Measurements from ENCODE around the gene TMEM150C. TPM values are rescaled to one million over a fixed set of nuclear protein-coding genes. Genes with fewer than 3 reads are reported as not detected.

TMEM150C gene
- total and polyA plus RNA-seq, 2 of the 8 experiments (the other 6 are each of a cell fraction or from before 2014, with no cell fraction given): 1.5 to 1.7 TPM

GRCh38 chr4:82579932-82580331 is 18.1 kb upstream of the TMEM150C start:
- Histone ChIP-seq H3K9ac (replicated peaks in 1 of 4; ENCODE audit: extremely low read depth in 1 of 4, low read depth in 3 of 4, low read length in 3 of 4) (no peak overlapping the region), H3K79me2 (ENCODE audit: control insufficient read depth in 1 of 2, insufficient read depth in 2 of 2, low read length in 2 of 2) (no peaks in the 10 kb centered on the region), H2BK5ac (ENCODE audit: low read depth, low read length) (no peak overlapping the region), H2AK5ac (ENCODE audit: low read depth, low read length) (no peak overlapping the region), H4K20me1 (replicated peaks in 1 of 2; ENCODE audit: control insufficient read depth in 1 of 2, insufficient read depth in 2 of 2, low read length in 2 of 2) (no peaks in the 10 kb centered on the region), H3K4ac (replicated peaks; ENCODE audit: insufficient read length, low read depth, low read length) (no peak overlapping the region), H4K8ac (ENCODE audit: extremely low read depth, insufficient read depth, low read length) (no peak overlapping the region), H4K91ac (replicated peaks; ENCODE audit: insufficient read length, low read length) (no peak overlapping the region), H3K4me2 (ENCODE audit: insufficient read depth in 1 of 2, low read depth in 2 of 2, low read length in 2 of 2) (no peak overlapping the region), H2BK120ac (replicated peaks; ENCODE audit: low read depth, low read length) (no peak overlapping the region), H2BK20ac (ENCODE audit: low read length) (no peak overlapping the region), H2BK12ac (ENCODE audit: low read depth, low read length) (no peak overlapping the region), H3K9me3 (ENCODE audit: insufficient read depth in 2 of 2, low read depth in 1 of 2, low read length in 1 of 2) (no peaks in the 10 kb centered on the region), H2BK15ac (ENCODE audit: low read length) (no peak overlapping the region), H3K79me1 (ENCODE audit: low read depth, low read length) (no peaks in the 10 kb centered on the region), H3K27ac (ENCODE audit: low read depth, low read length) (no peak overlapping the region), H3K36me3 (ENCODE audit: control insufficient read depth in 2 of 4, insufficient read depth in 4 of 4, low read length in 3 of 4) (no peaks in the 10 kb centered on the region), H3K4me3 (ENCODE audit: extremely low read depth in 1 of 4, insufficient read depth in 2 of 4, low read depth in 3 of 4, low read length in 4 of 4) (no peak overlapping the region), H3K56ac (replicated peaks; ENCODE audit: insufficient read length, low read depth, low read length) (no peak overlapping the region), H3K4me1 (replicated peaks in 1 of 4; ENCODE audit: control insufficient read depth in 3 of 4, insufficient read depth in 4 of 4, low read length in 3 of 4) (peaks cover 0 to 8% (median 2%) of the 10 kb centered on the region in 4 experiments; a peak in 5 of 7 replicates), H3K18ac (ENCODE audit: extremely low read depth, low read length) (no peak overlapping the region), H2AFZ (ENCODE audit: low read length) (no peak overlapping the region), H4K5ac (ENCODE audit: insufficient read length, low read depth, low read length) (no peak overlapping the region), H3K23me2 (ENCODE audit: low read depth, low read length) (no peaks in the 10 kb centered on the region), H3K14ac (ENCODE audit: insufficient read length) (no peak overlapping the region), H3K27me3 (replicated peaks in 1 of 4; ENCODE audit: control insufficient read depth in 3 of 4, extremely low read depth in 1 of 4, insufficient read depth in 3 of 4, low read length in 3 of 4) (no peaks in the 10 kb centered on the region), H3K23ac (ENCODE audit: insufficient read length) (no peak overlapping the region)
- 78% methylated on average over 5 of the region's 5 CpGs; no CpG with 5 or more reads in 1 of the 2 experiments for WGBS, 2 experiments (ENCODE audit: extremely low coverage in 1 of 2, insufficient coverage in 1 of 2, insufficient read length in 1 of 2, insufficient replicate concordance in 2 of 2, low coverage in 1 of 2, low lambda C conversion rate in 2 of 2, missing lambda C conversion rate in 1 of 2)
- FAIRE-seq (no peak), DNase-seq (ENCODE audit: low read depth in 1 of 2, low spot score in 2 of 2) (no peak)
- TF ChIP-seq GABPA (IDR thresholded peaks at IDR 0.05; ENCODE audit: borderline replicate concordance, insufficient read depth, low read length) (no peak), TCF12 (IDR thresholded peaks at IDR 0.05; ENCODE audit: low read depth, low read length) (no peak), MAX (IDR thresholded peaks at IDR 0.05) (no peak), ASH2L (IDR thresholded peaks at IDR 0.05; ENCODE audit: low read length) (no peak)
- ChIA-PET CTCF (ENCODE audit: partially characterized antibody) (no interaction called here), POLR2A (ENCODE audit: partially characterized antibody) (no interaction called here)

All from H1 (cell line).